Frontal cortex (tissue), 4 donors: ENCODE measurements around the gene CMTR2. TPM values are rescaled to one million over a fixed set of nuclear protein-coding genes. Genes with fewer than 3 reads are reported as not detected.
"Not testable (repeated sequence)": the region's sequence is repeated elsewhere in the genome, so short reads cannot be mapped to it uniquely, and the experiment has no call there.

ENCODE experiments used
- DNase-seq, 2 donors: peaks; one replicate each; pipeline ENCODE4 v3.0.0; 2012; ENCODE audit warnings: low spot score in 2 of 2
- FAIRE-seq: peaks from 2 replicates; lab custom pipeline; 2012; peaks lifted over from hg19 to GRCh38; lab: Jason Lieb, UNC
- total RNA-seq: library from RNA; depleted of rRNA; stranded (reverse); fragments of >200 nt; gene quantifications from one replicate; pipeline ENCODE4 v1.2.3, GENCODE V29; 2014
- donor health status: control.
- donor health status: control.
- donor health status: control.

CMTR2 gene
- total RNA-seq, result 35.9 TPM

DNA sequence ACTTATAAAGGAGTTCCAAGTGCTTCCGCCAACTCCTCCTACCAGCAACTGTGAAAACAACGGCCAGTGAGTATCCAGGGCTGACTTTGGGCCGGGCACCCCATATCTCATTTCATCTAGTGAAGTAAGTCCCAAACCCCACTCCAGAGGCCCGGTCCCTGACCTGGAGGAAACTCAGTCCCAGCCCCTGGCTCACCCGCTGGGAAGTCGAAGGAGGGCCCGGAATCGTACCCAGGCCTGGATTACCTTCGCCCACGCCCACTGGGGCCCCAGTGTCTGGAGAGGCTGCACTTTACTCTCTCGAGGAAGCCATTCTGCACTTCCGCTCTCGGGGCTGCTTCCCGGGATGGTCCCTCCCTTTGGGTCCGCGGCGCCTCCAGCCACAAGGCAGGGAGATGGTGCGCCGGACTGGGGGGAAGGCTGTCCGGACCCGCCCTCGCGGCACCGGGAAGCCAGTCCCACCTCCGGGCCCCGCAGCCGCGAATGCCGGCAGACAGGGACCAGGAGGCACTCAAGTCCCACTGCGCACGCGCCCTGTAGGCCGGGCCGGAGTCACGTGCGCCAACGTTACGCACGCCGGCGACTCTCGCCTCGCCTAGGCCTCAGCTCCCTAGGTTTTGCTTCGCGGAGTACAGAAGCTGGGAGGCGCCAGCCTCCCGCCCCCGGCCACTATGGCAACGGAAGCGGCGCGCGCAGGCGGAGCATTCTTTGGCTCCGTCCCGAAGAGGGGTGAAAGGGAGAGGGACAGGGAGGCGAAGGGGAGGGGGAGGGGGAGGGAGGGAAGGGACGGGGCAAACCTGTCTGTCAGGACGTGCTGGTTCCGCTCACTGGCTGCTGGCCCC, at the start of gene CMTR2:
TSS of gene CMTR2 (minus strand) at position 513 of the 842 bp plus-strand sequence. CDS start 3,482 bp downstream, outside the sequence.
- DNase-seq, result peak; percentile 90 to 92
- FAIRE-seq, result no peak

- DNase-seq (no peak), FAIRE-seq (no peak)
Observed at GRCh38 chr16:71338632-71339031, 49.4 kb upstream of the CMTR2 start.

- DNase-seq (no peak), FAIRE-seq (no peak)
Observed at GRCh38 chr16:71338193-71338592, 49.0 kb upstream of the CMTR2 start.

- no peak for DNase-seq
- FAIRE-seq, result no peak
Observed at GRCh38 chr16:71337631-71338030, 48.4 kb upstream of the CMTR2 start.

DNA sequence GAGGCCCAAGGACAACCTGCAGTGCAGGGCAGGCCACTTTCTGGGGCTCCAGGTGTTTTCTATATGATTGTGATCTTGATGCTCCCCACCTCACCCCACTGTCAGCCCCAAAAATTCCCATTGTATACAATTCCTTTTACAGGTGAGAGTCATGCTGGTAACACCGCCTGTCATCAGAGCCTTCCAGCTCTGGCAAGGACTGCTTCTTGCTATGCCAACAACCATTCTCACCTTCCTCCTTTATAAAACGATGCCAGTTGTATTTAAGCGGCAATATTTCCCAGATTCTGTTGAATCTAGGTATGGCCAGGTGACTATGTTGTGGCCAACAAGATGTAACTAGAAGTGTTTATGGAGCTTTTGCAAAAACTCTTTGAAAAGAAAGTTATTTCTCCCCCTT, 38.9 kb upstream of the CMTR2 start:
- FAIRE-seq, result no peak
- DNase-seq, result no peak

- DNase-seq (no peak), FAIRE-seq (no peak)
Observed at GRCh38 chr16:71327720-71328119, 38.5 kb upstream of the CMTR2 start.

DNA sequence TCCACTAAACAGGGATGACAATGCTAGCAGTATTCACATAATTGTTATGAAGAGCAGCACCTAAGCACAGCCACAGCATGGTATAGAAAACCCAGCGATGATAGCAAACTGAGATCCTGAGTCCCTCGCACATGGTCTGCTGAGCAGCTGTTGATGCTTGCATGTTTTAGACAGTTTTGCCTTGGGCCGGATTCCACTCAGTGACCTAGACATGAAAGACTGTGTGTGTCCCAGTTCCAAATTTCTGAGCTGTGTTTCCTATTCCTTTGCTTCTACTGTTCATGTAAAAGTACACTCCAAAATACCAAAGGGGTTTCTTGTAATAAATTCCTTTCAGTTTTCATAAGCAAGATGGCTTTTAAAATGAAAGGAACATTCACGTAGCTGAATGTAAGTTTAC, 30.8 kb upstream of the CMTR2 start:
- FAIRE-seq, result no peak
- no peak for DNase-seq

GRCh38 chr16:71315269-71315668, 26.1 kb upstream of the CMTR2 start:
- FAIRE-seq (no peak), DNase-seq (no peak)

DNA sequence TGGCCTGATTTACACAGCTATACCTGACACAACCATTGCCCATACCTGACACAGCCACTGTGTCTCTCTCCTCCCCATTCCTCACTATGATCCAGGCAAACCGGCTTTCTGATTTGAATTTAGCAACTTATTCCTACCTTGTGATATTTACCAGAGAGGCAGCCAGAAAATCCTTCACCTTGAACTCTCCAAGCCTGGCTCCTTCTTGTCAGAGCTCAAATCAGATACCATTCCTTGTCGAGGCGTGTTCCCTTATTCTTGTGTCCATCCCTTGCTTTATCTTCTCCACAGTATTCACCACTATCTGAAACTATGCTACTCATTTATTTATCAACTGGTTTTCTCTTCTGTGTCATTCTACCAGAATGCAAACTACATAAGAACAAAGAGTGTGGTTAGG, 24.4 kb upstream of the CMTR2 start:
- DNase-seq, FAIRE-seq: not testable (repeated sequence)

DNA sequence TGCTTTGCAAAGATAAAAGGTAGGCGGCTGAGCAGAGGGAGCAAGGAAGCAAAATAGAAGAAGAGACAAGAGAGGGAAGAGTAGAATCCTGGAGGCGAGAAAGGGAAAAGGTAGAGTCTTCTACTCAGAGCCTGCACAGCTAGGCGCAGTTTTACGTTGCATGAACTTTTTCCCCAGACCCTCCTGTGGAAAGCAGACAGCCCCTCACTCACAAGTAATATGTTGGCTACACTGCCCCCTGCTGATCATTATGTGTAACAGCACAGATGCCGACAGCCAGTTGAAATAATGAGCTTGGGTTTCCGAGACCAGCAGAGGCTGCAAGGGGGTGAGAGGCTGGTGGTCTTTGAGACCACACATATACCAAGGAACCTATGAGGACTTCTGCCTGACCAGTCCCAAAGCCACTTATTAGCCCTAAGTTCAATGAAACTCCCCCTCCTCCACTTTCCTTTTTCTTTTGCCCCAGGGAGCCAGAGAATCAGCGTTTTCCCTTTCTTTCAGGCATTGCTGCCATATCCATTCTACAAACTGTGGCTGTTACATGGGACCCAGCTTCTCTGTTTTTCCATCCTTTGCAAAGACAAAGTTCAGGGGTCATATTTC, 22.5 kb upstream of the CMTR2 start:
- FAIRE-seq, result no peak

GRCh38 chr16:71303938-71304337, 14.7 kb upstream of the CMTR2 start:
- DNase-seq (no peak), FAIRE-seq (no peak)

More for the DNA sequence above, 22.5 kb upstream of the CMTR2 start:
- DNase-seq, result no peak

GRCh38 chr16:71297341-71297634, 8.1 kb upstream of the CMTR2 start:
- FAIRE-seq (no peak), DNase-seq (no peak)

GRCh38 chr16:71296584-71297340, 7.6 kb upstream of the CMTR2 start:
- DNase-seq (no peak), FAIRE-seq (no peak)

DNA sequence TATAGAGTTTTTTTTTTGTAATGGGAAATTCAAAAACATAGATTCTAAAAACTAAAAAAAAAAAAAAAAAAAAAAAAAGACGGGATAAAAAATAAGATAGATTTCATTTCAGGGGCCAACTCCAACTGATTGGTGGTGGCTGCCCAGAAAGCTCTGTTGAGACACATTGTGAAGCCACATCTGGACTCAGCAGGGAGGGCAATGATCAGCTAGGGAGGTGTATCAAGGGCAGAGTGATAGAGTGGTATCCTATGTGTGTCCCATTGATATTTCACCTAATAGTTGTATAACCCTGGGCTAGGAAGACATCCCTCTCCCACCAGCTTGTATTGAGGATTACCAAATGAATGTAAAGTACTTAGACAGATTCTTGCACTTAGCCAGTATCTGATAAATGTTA, 6.7 kb upstream of the CMTR2 start:
- FAIRE-seq, result no peak
- DNase-seq, result no peak

DNA sequence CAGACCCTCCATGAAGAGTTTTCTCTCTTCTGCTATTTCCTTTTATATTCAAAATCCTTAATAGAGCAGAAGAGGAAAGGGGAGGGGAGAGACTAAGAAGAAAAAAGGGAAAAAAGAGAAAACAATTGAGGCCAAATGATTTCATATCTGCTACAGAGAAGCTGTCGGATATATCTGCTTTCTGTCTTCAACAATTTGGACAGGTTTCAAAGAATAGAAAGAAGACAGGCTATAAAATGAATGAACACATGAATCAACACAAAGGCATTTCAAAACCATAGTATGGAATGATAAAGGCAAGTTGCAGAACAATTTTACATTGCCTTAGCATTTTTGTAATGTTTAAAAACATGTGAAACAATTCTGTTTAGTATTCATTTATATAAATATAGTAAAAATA, 4.7 kb upstream of the CMTR2 start:
- DNase-seq (no peak), FAIRE-seq (no peak)

DNA sequence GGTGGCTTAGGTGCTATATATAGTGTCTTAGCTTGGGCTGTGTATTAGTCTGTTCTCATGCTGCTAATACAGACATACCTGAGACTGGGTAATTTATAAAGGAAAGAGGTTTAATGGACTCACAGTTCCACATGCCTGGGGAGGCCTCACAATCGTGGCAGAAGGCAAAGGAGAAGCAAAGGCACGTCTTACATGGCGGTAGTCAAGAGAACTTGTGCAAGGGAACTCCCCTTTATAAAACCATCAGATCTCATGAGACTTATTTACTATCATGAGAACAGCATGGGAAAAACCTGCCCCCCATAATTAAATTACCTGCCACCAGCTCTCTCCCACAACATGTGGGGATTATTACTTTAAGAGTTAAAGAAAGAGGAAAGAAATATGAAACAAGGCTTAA, 2.9 kb upstream of the CMTR2 start:
- FAIRE-seq, result not testable (repeated sequence)

GRCh38 chr16:71289732-71290062, 495 bp upstream of the CMTR2 start:
- no peak for DNase-seq
- no peak for FAIRE-seq

More for the DNA sequence above, 2.9 kb upstream of the CMTR2 start:
- not testable (repeated sequence) for DNase-seq

DNA sequence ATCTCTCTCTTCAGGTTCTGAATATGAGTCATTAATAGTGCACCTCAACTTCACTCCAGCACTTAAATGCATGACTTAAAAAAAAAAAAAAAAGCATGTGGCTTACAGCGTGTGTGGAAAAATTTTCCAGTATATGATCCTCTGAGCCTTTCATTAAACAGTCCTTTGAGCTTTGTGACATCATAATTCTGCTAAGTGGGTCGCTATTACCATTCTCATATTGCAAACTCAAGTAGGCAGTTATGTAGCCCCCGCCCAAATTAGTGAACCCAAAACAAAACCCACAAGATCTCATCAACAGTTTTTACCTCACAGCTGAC, 672 bp downstream of the CMTR2 start:
- DNase-seq (no peak), FAIRE-seq (no peak)

- FAIRE-seq (no peak), DNase-seq (no peak)
Observed at GRCh38 chr16:71287911-71288310, 1.3 kb downstream of the CMTR2 start.

- FAIRE-seq (no peak), DNase-seq (no peak)
Observed at GRCh38 chr16:71287454-71287853, 1.7 kb downstream of the CMTR2 start.

- DNase-seq, result no peak
- FAIRE-seq, result no peak
Observed at GRCh38 chr16:71283612-71284011, 5.6 kb downstream of the CMTR2 start.
